ENCODE results near the gene PDZK1. TPM values are rescaled to one million over a fixed set of nuclear protein-coding genes. Genes with fewer than 3 reads are reported as not detected.

Gene PDZK1
- total RNA-seq, 4 donors from 2014 or later = 1.9 to 3.0 (median 2.2) TPM; not detected in 1

GRCh38 chr1:145740269-145740668 lies 33.1 kb upstream of the PDZK1 start:
- Histone ChIP-seq H3K27ac (no peak overlapping the region), H3K4me3 (no peak overlapping the region), H3K27me3 (no peaks in the 10 kb centered on the region), H3K9me3 (no peaks in the 10 kb centered on the region), H3K4me1 (no peaks in the 10 kb centered on the region), H3K36me3 (peaks cover 0 to 8% (median 4%) of the 10 kb centered on the region in 4 donors)
- intact Hi-C loops (cut with DNase I; ENCODE audit: low total_unique reads) (no loop called here), in situ Hi-C loops (cut with MboI; ENCODE audit: low pct_ligation_motif_present in 1 of 4, low pct_unique_long_range_greater_than_20kb in 1 of 4, low sequenced_read_pairs in 3 of 4) (no loop called here)
- TF ChIP-seq POLR2AphosphoS5 (IDR thresholded peaks at IDR 0.05) (no peak), CTCF (IDR thresholded peaks at IDR 0.05) (no peak), POLR2A (IDR thresholded peaks at IDR 0.05) (no peak), EP300 (IDR thresholded peaks at IDR 0.05; ENCODE audit: low read depth) (no peak)
- WGBS, 2 donors (ENCODE audit: low coverage in 1 of 2) = 39 to 45% methylated on average over 4 of the region's 4 CpGs
- no peak for DNase-seq

- 100% methylated on average over 1 of the region's 1 CpG for WGBS, 2 donors (ENCODE audit: low coverage in 1 of 2)
- intact Hi-C loops (cut with DNase I; ENCODE audit: low total_unique reads) (no loop called here), in situ Hi-C loops (cut with MboI; ENCODE audit: low pct_ligation_motif_present in 1 of 4, low pct_unique_long_range_greater_than_20kb in 1 of 4, low sequenced_read_pairs in 3 of 4) (no loop called here)
- Histone ChIP-seq H3K9me3 (no peaks in the 10 kb centered on the region), H3K27ac (no peak overlapping the region), H3K27me3 (no peaks in the 10 kb centered on the region), H3K36me3 (no peaks in the 10 kb centered on the region), H3K4me3 (no peak overlapping the region), H3K4me1 (no peaks in the 10 kb centered on the region)
- DNase-seq = no peak
- TF ChIP-seq CTCF (IDR thresholded peaks at IDR 0.05) (no peak), EP300 (IDR thresholded peaks at IDR 0.05; ENCODE audit: low read depth) (no peak), POLR2AphosphoS5 (IDR thresholded peaks at IDR 0.05) (no peak), POLR2A (IDR thresholded peaks at IDR 0.05) (no peak)
Observed at GRCh38 chr1:145736191-145736590, 29.0 kb upstream of the PDZK1 start.

- Histone ChIP-seq H3K4me3 (no peak overlapping the region), H3K4me1 (no peaks in the 10 kb centered on the region), H3K27ac (no peak overlapping the region), H3K9me3 (no peaks in the 10 kb centered on the region), H3K36me3 (no peaks in the 10 kb centered on the region), H3K27me3 (no peaks in the 10 kb centered on the region)
- in situ Hi-C loops (cut with MboI; ENCODE audit: low pct_ligation_motif_present in 1 of 4, low pct_unique_long_range_greater_than_20kb in 1 of 4, low sequenced_read_pairs in 3 of 4) = no loop called here
- DNase-seq = no peak
- no peak for TF ChIP-seq POLR2AphosphoS5 (IDR thresholded peaks at IDR 0.05)
- TF ChIP-seq EP300 (IDR thresholded peaks at IDR 0.05; ENCODE audit: low read depth) = no peak
- no peak for TF ChIP-seq POLR2A (IDR thresholded peaks at IDR 0.05)
- WGBS, 2 donors (ENCODE audit: low coverage in 1 of 2) = 96 to 100% methylated on average over 1 to 3 of the region's 3 CpGs
- intact Hi-C loops (cut with DNase I; ENCODE audit: low total_unique reads) = no loop called here
Observed at GRCh38 chr1:145730900-145731299, 23.7 kb upstream of the PDZK1 start.

- no peak for TF ChIP-seq CTCF (IDR thresholded peaks at IDR 0.05)
- TF ChIP-seq EP300 (IDR thresholded peaks at IDR 0.05; ENCODE audit: low read depth) = no peak
- TF ChIP-seq POLR2A (IDR thresholded peaks at IDR 0.05) = no peak
- no peak for TF ChIP-seq POLR2AphosphoS5 (IDR thresholded peaks at IDR 0.05)
- Histone ChIP-seq H3K4me1 (no peaks in the 10 kb centered on the region), H3K9me3 (no peaks in the 10 kb centered on the region), H3K4me3 (no peak overlapping the region), H3K27ac (no peak overlapping the region), H3K27me3 (no peaks in the 10 kb centered on the region), H3K36me3 (no peaks in the 10 kb centered on the region)
- intact Hi-C loops (cut with DNase I; ENCODE audit: low total_unique reads) (no loop called here), in situ Hi-C loops (cut with MboI; ENCODE audit: low pct_ligation_motif_present in 1 of 4, low pct_unique_long_range_greater_than_20kb in 1 of 4, low sequenced_read_pairs in 3 of 4) (no loop called here)
- WGBS, 2 donors (ENCODE audit: low coverage in 1 of 2) = 94 to 100% methylated on average over 4 of the region's 4 CpGs
- no peak for DNase-seq
Observed at GRCh38 chr1:145730467-145730866, 23.3 kb upstream of the PDZK1 start.

All from transverse colon (tissue), 4 donors.